Measurements from ENCODE around the gene PALM2AKAP2.

PALM2AKAP2 gene

DNA sequence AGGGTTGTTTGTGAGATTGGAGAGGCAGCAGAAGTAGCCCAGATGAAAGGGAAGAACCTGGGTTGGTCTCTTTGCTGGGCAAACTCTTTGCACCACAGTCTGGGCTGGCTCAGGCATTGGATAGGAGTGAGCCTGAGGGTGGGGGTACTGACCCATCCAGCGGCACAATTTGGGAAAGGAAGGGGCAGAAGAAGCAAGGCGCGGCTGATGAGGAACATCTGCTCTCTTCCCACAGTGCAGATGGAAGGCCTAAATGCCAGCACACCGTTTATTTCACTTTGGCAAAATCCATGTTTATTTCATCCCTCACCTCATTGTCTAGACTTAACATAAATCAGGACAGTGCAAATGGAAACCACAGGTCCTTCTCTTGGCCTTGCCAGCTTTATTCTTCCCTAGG is 32.3 kb downstream of the PALM2AKAP2 start:
- H3K4me3 ChIP-seq (replicated peaks; ENCODE audit: low read depth, low read length): no peak overlapping the region
- TF ChIP-seq, protein P1, sequence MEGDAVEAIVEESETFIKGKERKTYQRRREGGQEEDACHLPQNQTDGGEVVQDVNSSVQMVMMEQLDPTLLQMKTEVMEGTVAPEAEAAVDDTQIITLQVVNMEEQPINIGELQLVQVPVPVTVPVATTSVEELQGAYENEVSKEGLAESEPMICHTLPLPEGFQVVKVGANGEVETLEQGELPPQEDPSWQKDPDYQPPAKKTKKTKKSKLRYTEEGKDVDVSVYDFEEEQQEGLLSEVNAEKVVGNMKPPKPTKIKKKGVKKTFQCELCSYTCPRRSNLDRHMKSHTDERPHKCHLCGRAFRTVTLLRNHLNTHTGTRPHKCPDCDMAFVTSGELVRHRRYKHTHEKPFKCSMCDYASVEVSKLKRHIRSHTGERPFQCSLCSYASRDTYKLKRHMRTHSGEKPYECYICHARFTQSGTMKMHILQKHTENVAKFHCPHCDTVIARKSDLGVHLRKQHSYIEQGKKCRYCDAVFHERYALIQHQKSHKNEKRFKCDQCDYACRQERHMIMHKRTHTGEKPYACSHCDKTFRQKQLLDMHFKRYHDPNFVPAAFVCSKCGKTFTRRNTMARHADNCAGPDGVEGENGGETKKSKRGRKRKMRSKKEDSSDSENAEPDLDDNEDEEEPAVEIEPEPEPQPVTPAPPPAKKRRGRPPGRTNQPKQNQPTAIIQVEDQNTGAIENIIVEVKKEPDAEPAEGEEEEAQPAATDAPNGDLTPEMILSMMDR (IDR thresholded peaks at IDR 0.05; ENCODE audit: low read length, missing control alignments): no peak
- DNase-seq (ENCODE audit: low read depth): no peak

DNA sequence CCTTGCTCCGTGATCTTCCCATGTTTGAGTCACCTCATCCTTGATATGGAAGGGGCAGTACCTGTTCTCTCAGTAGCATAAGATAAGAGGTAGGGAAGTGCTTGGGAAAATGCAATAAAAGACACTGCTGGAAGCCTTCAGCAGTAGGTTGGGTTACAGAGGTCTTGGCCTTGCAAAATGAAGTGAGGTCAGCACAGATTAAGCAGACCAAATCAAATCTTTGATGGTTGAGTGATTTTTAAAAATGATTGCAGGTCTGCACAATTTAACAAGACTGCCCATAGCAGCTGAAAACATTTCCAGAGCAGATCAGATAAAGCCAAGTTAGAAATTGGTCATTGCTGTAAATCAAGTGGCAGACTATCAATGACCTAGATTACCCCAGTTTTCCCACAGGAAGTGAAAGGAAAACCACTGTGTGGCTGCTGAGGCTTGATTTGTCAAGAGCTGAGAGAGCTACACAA is 32.9 kb downstream of the PALM2AKAP2 start:
- no peak for DNase-seq (ENCODE audit: low read depth)
- TF ChIP-seq, protein P1 (IDR thresholded peaks at IDR 0.05; ENCODE audit: low read length, missing control alignments): no peak
- no peak overlapping the region for H3K4me3 ChIP-seq (replicated peaks; ENCODE audit: low read depth, low read length)

DNA sequence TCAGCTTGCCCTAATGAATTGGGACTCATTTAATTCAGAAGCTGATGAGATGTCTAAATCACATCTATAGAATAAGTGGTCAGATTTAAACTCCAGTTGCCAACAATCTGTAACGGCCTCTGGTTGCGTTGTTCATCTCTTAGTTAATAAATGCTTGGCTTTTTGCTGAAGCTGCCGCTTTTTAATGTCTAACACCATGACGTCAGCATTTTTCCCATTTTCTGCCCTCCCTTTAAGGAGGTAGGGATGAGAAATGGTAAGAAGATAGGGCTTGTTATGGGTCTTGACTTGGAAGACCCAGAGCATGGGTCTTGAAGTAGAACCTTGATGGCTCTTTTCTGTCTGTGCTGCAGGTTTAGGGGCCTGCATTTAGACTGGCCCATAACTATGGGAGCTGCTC is 33.3 kb downstream of the PALM2AKAP2 start:
- DNase-seq (ENCODE audit: low read depth): no peak
- H3K4me3 ChIP-seq (replicated peaks; ENCODE audit: low read depth, low read length): no peak overlapping the region
- TF ChIP-seq, protein P1 (IDR thresholded peaks at IDR 0.05; ENCODE audit: low read length, missing control alignments): no peak

DNA sequence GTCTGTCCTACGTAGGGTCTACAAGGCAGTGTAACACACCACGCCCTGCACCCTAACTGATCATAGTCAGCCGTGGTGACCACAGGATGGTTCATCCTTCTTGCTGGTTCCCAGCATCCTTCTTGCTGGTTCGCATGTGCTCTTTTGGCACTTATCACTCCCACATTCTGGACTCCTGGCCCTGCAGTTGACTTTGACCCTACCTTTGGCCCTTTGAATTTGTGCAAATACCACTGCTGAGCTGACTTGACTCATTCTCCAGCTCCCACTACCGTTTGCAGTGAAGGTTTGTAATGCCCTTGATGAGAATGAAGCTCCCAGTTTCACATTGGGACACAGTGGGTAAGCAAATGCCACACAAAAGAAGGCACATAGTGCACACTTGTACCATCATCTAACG is 33.8 kb downstream of the PALM2AKAP2 start:
- H3K4me3 ChIP-seq (replicated peaks; ENCODE audit: low read depth, low read length): no peak overlapping the region
- no peak for DNase-seq (ENCODE audit: low read depth)
- TF ChIP-seq, protein P1 (IDR thresholded peaks at IDR 0.05; ENCODE audit: low read length, missing control alignments): no peak

DNA sequence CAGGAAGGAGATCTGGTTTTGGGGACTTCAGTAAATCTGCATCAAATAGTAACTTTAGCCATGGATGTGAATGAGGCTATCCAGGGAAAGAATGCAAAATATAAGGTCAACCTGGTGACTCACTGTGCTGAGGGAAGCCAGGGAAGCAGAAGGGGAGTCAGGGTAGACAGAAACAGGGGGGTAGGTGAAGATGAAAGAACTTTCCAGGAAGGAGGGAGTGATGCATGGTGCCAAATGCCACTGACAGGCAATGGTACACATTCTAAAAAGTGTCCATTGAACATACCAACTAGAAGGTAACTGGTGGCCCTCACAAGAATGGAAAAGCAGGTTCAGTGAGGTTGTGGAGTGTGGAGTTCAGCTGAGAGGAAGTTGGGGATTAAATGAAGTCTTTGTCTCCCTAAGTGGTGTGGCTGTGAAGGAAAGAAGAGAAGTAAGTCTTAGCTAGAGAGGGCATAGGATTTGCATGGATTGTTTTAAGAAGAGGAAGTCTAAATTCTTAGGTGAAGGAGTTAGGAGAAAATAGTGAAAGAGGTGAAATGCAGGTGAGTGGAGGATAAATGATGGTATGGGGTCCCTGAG is 35.5 kb downstream of the PALM2AKAP2 start:
- TF ChIP-seq, protein P1 (IDR thresholded peaks at IDR 0.05; ENCODE audit: low read length, missing control alignments): no peak
- DNase-seq (ENCODE audit: low read depth): no peak
- no peak overlapping the region for H3K4me3 ChIP-seq (replicated peaks; ENCODE audit: low read depth, low read length)

DNA sequence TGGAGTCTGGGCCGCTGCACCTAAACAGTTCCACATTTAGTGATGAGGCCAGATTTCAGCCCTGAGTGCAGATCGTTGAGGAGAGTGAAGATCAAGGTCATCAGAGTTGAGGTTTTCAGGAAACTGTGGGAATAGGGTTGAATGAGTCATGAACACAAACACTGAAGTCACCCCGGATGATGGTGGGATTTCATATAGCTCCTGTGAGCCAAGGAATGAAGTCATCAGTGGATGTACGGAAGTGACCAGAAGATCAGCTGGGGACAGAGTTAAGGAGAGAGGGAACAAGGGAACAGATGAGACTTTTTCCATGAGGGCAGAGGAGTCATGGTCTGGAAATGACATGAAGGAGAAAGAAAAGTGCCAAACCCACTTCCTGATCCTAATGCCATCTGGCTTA is 36.5 kb downstream of the PALM2AKAP2 start:
- H3K4me3 ChIP-seq (replicated peaks; ENCODE audit: low read depth, low read length): no peak overlapping the region
- TF ChIP-seq, protein P1 (IDR thresholded peaks at IDR 0.05; ENCODE audit: low read length, missing control alignments): no peak
- DNase-seq (ENCODE audit: low read depth): peak; percentile 95

All from fibroblast of pulmonary artery (primary cell).